SK-N-SH (cell line): Measurements from ENCODE around the gene BEGAIN. TPM values are rescaled to one million over a fixed set of nuclear protein-coding genes. Genes with fewer than 3 reads are reported as not detected.

Experiments
- FOSL2 ChIP-seq: IDR thresholded peaks from 2 replicates; pipeline ENCODE4 v1.4.0; 2012; ENCODE audit warnings: low read depth, mild to moderate bottlenecking, moderate library complexity, borderline replicate concordance
- FOXM1 ChIP-seq: IDR thresholded peaks from 2 replicates; pipeline ENCODE4 v1.4.0; 2012; ENCODE audit warnings: low read depth, mild to moderate bottlenecking
- JUND ChIP-seq: IDR thresholded peaks from 2 replicates; pipeline ENCODE4 v1.4.0; 2012
- MXI1 ChIP-seq: IDR thresholded peaks from 2 replicates; pipeline ENCODE4 v1.6.1; 2012; ENCODE audit warnings: mild to moderate bottlenecking, low read depth, low read length, improper control_type of control experiment
- NFIC ChIP-seq: IDR thresholded peaks from 2 replicates; pipeline ENCODE4 v1.4.0; 2012; ENCODE audit warnings: borderline replicate concordance
- POLR2AphosphoS5 ChIP-seq: IDR thresholded peaks from 2 replicates; pipeline ENCODE4 v1.6.1; 2012; ENCODE audit warnings: low read depth, low read length
- REST ChIP-seq: IDR thresholded peaks from 2 replicates; pipeline ENCODE4 v1.6.1; 2012; ENCODE audit warnings: mild to moderate bottlenecking, low read depth, low read length, moderate library complexity
- RXRA ChIP-seq: IDR thresholded peaks from 2 replicates; pipeline ENCODE4 v1.4.0; 2012; ENCODE audit warnings: low read depth, mild to moderate bottlenecking, borderline replicate concordance
- SIN3A ChIP-seq: IDR thresholded peaks from 2 replicates; pipeline ENCODE4 v1.6.1; 2012; ENCODE audit warnings: low read depth, mild to moderate bottlenecking, low read length, moderate library complexity, borderline replicate concordance
- SMC3 ChIP-seq: IDR thresholded peaks from 2 replicates; pipeline ENCODE4 v1.6.1; 2012; ENCODE audit warnings: low read depth, low read length, improper control_type of control experiment
- TAF1 ChIP-seq: IDR thresholded peaks from 2 replicates; pipeline ENCODE4 v1.6.1; 2012; ENCODE audit warnings: low read depth, mild to moderate bottlenecking, low read length, moderate library complexity, borderline replicate concordance
- TCF12 ChIP-seq: IDR thresholded peaks from 2 replicates; pipeline ENCODE4 v1.4.0; 2012
- TEAD4 ChIP-seq: IDR thresholded peaks from 2 replicates; pipeline ENCODE4 v1.4.0; 2012; ENCODE audit warnings: mild to moderate bottlenecking, borderline replicate concordance; ENCODE audit not compliant: insufficient read depth
- USF1 ChIP-seq: IDR thresholded peaks from 2 replicates; pipeline ENCODE4 v1.4.0; 2012; ENCODE audit warnings: low read depth, borderline replicate concordance
- USF2 ChIP-seq: fragments of 150-350 bp; IDR thresholded peaks from 2 replicates; pipeline ENCODE4 v1.6.1; 2017; ENCODE audit warnings: antibody characterized with exemption, low read length, low read depth, borderline replicate concordance
- YY1 ChIP-seq: IDR thresholded peaks from 2 replicates; pipeline ENCODE4 v1.4.0; 2012; ENCODE audit warnings: low read depth, mild to moderate bottlenecking
- polyA plus RNA-seq, 3 experiments: library from polyadenylated mRNA; depleted of rRNA; stranded (reverse); fragments of >200 nt; gene quantifications; 2 replicates each; pipeline ENCODE4 v1.2.3, GENCODE V29; 2012
- TF ChIP-seq, protein P1 (sequence below): fragments of 150-350 bp; IDR thresholded peaks from 2 replicates; pipeline ENCODE4 v1.6.1; 2016; ENCODE audit warnings: mild to moderate bottlenecking, low read depth, low read length
- TF ChIP-seq, protein P2 (sequence below): IDR thresholded peaks from 2 replicates; pipeline ENCODE4; 2012

The BEGAIN gene
- polyA plus RNA-seq, 1 of the 3 experiments (the other 2 are of a cell fraction): 4.2 TPM

GRCh38 chr14:100490252-100490651, 97.0 kb downstream of the BEGAIN start (continued):
- TF ChIP-seq REST (no peak), SMC3 (no peak), RXRA (no peak), FOXM1 (no peak), TCF12 (no peak), FOSL2 (no peak), SIN3A (no peak), USF1 (no peak), TEAD4 (no peak), USF2 (no peak), NFIC (no peak), JUND (no peak), POLR2AphosphoS5 (no peak), TAF1 (no peak), MXI1 (peak; percentile 54; the same call in 1 of the 2 replicates), YY1 (no peak)
- TF ChIP-seq, protein P1, sequence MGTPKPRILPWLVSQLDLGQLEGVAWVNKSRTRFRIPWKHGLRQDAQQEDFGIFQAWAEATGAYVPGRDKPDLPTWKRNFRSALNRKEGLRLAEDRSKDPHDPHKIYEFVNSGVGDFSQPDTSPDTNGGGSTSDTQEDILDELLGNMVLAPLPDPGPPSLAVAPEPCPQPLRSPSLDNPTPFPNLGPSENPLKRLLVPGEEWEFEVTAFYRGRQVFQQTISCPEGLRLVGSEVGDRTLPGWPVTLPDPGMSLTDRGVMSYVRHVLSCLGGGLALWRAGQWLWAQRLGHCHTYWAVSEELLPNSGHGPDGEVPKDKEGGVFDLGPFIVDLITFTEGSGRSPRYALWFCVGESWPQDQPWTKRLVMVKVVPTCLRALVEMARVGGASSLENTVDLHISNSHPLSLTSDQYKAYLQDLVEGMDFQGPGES: no peak
- TF ChIP-seq, protein P2, sequence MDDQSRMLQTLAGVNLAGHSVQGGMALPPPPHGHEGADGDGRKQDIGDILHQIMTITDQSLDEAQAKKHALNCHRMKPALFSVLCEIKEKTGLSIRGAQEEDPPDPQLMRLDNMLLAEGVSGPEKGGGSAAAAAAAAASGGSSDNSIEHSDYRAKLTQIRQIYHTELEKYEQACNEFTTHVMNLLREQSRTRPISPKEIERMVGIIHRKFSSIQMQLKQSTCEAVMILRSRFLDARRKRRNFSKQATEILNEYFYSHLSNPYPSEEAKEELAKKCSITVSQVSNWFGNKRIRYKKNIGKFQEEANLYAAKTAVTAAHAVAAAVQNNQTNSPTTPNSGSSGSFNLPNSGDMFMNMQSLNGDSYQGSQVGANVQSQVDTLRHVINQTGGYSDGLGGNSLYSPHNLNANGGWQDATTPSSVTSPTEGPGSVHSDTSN: no peak
